Stimulated activated CD4-positive, alpha-beta T cell treated with anti-CD3 and anti-CD28 coated beads, TNF-alpha, amount 100 ng/mL, for 4 hours (primary cell): ENCODE results near the gene DPM2.

Experiments
- DNase-seq, 3 experiments: peaks; one replicate each; pipeline ENCODE4 v3.0.0-alpha.2; 2020; ENCODE audit warnings: low read depth in 3 of 3

Gene DPM2

DNA sequence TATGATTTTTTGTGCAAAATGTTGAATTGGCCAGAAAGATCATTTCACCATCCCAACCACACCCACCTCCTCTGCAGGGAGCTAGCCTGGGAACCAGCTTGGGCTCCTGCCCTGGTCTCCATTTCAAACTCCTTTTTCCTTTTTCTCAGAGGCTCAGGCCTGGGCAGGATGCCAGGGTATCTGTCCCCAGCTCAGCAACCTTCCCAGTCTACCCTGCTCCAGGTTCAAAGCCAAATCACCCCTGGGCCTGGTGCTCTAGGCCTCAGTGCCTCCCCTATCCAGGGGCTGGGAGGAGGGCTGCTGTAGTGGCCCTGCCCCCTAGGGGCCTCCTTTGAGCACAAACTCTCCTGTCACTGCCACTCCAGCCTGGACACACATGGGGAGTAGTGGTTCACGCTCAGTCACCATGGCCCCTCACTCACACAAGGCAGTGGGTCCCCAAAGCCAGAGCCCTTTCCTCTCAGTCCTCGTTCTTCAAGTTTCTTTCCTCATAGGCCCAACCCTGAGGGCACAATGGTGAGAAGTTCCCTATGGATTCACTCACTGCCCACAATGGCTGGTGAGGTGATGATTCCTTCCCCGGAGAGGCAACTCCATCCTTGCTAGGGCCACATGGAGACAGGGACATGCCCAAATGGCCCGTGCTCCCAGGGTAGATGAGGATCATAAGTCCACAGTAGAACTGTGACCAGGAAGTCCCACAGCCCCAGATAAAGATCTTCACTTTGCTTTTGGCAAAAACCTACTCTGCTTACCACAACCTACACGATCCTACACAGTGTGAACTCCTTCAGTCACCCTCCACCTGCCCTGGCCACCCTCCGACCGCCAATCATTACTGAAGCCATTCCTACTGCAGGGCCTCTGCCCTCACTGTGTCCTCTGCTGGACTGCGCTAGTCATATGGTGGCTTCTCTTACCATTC, 19.2 kb downstream of the DPM2 start:
- no peak for DNase-seq

DNA sequence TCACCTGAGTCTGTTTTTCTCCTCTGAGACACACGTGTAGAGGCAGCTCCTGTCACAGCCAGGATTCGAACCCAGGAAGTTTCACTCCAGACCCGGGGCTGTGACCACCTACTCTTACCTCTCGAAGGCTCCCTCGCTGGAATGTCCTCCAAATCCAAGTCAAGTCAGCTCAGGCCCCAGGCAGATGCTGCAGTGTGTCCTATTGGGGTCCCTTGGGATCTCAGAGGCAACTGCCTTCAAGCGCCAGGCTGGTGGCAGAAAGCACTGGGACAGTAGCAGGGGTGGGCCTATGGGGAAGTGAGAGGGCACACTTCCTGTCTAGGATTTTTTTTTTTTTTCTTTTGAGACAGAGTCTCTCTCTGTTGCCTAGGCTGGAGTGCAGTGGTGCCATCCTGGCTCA, 20.1 kb downstream of the DPM2 start:
- no peak for DNase-seq

DNA sequence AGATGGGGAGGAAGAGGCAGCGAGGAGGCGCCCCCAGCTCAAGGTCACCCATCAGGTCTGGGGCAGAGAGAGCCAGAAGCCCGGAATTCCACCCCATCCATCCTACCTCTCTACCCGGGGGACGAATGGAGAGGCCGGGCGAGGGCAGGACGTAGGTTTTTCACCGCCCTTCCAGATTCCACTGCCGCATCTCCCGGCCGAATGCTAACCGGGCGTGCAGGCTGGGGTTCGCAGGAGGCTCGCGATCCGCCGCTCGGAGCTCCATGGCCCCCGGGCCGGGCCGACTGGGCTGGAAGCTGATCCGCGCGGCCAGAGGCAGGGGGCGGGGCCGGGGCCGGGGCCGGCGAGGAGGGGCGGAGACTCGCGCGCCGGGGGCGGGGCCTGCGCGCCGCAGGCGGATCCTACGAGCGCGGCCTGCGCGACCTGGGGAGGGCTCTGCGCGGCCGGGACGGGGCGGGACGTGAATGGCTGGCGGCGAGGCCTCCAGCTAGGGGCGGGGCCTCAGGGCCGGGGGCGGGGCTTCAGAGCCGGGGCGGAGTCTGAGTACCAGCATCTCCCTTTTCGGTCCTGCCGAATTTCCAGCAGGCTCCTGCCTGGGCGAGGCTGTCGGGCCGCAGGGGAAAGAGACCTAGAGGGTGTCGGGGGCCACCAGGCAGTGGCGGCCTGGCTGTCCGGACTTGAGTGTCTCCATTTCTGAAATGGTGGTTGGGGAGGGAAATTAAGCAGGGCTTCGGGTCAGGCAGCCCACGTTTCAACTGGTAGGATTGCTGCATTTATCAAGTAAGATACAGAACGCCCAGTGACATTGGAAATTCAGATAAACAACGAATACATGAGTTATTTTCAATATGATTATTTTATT, 20.7 kb downstream of the DPM2 start, which contains the start of gene ST6GALNAC4:
Gene ST6GALNAC4 (minus strand): TSS at position 322 of the 862 bp plus-strand sequence. CDS start 622 bp downstream, outside the sequence.
- peak; percentile 91 to 97 (median 93) for DNase-seq

DNA sequence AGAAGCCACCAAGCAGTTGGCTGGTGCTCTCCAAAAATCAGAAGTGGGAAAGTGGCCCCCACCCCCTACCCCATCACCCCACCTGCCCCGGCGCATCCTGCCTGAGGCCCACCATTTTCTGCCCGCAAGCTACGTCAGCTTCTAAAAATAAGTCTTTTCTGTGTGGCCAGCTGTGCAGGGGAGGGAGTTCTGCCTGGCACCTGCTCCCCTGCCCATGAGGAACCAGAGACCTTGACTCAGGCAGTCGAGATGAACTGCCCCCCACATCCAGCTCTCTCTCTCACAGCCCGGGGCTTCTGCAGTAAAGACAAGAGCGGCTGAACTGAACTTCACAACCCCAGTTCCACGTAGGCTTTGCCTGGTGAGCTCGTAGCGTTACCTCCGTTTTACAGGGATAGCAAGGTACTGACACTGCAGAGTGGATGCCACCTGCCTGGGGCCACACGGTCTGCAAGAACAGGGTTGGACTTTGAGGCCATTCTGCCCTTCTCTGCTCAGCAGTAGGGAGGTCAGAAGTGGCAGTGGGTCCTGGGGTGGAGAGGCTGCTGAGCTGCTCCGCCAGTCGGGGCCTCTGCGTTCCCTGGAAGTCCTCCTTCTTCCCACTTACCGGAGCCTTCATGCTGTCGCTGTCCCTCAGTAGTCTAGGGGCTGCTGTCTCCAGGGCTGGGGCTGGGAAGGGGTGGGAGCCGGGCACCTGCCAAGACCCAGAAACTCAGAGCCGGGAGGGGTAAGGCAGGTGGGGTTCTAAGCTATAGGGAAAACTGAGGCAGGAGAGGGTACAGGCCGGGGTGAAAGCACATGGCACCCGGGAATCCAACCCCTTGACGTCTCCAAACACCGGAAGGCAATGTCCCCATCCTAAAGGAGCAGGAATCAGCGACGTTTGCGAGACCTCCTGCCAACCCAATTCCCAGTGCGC, 21.6 kb downstream of the DPM2 start:
- no peak for DNase-seq

DNA sequence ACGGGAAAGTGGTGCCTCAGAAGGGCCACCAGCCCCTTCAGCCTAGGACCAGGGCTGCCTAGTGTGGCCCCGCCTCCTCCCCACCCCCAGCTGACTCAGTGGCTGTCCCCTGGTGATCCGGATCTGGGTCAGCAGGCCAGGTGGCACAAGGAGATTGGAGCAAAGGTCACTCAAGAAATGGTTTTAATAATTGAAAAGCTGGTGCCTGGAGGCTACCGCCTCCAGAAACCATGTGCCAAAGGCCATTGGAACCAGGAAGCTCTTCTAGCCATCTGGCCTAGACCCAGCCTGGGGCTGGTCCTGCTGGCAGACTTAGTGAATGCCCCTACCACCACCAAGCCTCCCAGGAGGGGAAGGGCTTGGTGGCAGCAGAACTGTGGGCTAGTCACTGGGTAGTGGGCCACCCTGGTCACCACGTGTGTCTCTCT, 22.3 kb downstream of the DPM2 start:
- no peak for DNase-seq

DNA sequence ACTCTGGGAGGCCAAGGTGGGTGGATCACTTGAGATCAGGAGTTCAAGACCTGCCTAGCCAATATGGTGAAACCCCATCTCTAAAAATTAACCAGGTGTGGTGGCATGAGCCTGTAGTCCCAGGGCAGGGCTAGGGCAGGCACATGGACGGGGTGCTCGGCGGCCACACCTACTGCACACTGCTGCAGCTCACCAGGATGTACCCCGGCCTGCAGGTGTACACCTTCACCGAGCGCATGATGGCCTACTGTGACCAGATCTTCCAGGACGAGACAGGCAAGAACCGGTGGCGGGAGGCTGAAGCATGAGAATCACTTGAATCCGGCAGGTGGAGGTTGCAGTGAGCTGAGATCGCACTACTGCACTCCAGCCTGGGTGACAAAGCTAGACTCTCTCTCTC, 24.0 kb downstream of the DPM2 start:
- no peak for DNase-seq

DNA sequence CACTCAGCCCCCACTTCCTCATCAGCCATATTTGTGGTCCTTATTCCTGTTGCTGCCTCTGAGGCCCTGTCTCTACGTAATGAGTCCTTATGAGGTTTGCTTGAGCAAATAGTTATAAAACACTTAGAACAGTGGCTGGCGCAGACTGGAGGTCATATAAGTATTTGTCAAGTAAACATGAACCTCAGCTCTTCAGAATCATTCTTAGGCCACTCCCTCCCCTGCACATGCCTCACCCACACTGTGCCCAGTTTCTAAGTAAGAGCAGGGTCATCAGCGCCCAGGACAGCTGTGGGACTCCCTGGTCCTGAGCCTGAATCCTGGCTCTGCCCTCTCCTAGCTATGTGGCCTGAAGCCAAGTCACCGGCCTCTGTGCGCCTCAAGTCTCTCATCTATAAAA, 24.8 kb downstream of the DPM2 start:
- DNase-seq = no peak

DNA sequence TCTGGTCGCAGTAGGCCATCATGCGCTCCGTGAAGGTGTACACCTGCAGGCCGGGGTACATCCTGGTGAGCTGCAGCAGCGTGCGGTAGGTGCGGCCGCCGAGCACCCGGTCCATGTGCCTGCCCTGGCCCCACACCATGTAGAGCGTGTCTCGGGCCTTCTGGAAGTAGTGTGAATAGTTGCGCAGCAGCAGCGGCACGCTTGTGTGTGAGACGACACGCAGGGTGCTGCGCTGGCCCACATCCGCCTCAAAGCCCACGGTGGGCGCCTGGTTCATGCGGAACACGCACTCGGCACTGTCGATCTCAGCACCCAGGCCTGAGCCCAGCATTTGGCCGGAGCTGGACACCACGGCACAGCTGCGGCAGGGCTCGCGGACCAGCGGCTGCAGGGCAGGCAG, 25.4 kb downstream of the DPM2 start:
- no peak for DNase-seq

DNA sequence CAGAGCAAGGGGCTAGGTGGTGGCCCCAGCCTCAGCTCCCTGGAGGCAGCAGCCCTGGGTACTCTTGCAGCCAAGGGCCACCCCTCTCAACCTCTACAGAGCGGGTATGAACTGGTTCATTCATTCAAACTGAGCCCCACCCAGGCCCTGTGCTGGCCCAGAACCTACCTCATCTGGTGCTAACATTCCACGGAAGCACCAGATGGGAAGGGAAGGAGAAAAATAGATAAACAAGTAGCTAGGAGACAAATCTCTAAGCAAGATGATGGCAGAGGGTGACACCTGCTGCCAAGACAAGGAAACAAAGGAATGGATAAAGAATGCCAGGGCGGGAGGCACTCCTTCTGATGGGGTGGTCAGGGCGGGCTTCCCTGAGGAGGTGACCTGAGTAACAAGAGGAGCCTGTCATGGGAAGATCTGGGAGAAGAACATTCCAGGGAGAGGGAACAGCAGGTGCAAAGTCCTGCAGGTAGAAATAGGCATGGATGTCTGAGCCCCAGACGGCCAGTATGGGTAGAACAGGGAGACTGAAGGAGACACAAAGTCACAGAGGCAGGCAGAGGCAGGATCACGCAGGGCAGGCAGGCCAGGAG, 26.9 kb downstream of the DPM2 start:
- DNase-seq = no peak

DNA sequence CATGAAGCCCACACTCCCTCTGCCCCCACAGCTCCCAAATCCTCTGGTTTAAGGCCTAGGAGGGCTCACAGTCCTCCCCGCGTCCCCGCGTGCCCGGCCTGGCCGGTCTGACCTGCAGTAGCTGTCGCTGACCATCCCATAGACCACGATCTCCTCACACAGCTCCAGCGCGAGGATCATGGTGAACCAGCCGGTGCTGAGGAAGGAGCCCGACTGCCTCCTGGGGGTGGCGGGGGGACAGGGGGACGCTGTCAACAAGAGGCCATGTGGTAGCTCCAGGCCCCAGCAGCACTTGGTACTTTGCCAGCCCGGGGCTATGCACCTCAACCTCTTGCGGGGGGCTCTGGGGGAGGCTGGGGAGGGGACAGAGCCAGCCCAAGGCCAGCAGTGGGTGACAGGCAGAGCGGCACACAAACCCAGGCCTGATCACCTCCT, 27.8 kb downstream of the DPM2 start:
- DNase-seq = no peak

DNA sequence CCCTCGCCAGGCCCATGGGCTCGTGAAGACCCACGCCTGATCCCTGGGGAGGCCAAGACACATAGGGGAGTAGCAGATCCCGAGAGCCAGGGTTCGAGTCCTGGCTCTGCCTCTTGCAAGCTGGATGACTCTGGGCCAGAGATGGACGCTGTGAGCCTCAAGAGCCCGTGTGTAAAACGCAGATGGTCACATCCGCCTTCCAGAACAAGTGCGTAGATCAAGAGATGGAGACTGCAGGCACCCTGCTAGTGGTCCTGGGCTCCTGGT, 29.1 kb downstream of the DPM2 start:
- DNase-seq = no peak

DNA sequence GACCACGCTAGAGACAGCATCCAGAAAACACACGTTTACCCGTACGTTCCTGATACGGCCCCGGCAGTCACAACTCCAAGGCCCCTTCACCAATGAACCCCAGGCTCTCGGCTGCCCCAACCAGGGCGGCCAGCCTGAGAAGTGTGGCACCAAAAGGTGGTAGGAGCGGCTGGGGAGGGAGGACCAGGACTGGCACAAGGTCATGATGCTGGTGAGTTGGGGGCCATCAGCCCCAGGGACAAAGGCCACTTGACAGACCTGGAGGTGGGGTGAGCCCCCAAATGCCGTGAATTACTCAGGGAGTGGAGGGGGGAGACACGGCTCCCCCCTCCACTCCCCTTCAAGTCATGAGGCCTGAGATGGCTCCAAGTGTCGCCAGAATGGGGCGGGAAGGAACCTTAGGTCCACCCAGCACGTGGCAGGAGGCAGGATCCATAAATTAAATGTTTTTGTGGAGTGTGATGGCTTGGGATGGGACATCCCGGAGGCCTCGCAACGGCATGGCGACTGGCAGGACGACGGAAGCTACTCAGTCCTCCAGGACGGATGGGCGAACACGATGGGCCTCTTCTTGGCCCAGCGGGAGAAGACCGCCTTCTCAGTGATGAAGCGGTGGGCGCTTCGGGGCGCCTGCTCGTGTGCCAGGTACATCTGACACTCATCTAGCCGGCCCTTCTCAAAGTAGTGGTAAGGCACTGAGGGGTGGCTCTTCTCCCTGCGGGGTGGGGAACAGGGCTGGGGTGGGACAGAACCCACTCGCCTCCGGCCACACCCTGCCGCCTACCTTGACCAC, 29.6 kb downstream of the DPM2 start:
- no peak for DNase-seq

DNA sequence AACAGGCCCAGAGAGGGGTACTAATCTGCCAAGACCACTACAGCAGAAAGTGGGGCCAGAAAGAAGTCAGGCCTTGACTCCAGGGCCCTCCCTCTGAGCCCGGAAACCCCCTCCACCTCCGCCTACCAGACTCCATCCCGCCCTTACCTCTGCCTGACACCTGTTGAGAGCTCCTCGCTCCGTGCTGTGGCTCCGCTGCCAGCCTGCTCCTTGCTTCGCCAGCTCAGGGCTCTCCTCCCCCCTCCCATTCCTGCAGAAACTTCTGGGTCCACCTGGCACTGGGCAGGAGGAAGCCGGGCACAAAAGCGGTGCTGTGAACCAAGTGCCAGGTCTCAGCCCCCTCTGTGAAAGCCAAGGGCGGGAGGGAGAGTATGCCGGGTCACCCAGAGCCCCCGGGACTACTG, 31.9 kb downstream of the DPM2 start:
- DNase-seq = peak in 1 of 3 experiments; percentile 37

DNA sequence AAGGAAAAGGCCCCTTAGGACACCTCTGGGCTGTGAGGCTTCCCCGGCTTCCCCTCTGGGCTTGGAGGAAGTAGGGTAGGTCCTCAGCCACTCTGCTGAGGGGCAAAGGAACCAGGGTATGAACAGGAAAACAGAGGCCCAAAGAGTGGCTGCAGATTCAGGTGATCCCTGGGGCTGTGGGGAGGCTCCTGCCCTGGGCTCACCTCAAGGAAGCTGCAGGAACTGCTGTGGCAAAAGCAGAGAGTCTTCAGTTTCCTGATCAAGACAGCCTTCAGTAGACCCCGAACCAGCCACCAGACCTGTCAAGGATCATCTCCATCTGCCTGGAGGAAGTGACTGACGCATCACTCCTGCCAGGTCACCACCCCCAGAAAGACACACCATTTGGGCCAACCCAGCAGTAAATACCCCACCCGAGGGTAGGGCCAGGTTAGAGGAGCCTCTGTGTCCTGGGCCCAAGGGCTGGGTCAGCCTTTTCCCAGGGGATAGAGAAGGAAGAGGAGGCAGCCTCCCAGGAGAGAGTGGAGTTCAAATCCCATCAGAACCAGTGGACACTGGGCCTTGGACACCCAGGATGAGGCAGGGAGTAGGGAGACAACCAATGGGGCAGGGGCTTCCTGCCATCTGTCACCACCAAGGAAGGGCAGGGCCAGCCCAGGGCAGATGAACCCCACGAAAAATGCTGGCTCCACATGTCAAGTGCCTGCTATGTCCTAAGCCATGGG, 32.5 kb downstream of the DPM2 start:
- peak in 1 of 3 experiments; percentile 52 for DNase-seq

DNA sequence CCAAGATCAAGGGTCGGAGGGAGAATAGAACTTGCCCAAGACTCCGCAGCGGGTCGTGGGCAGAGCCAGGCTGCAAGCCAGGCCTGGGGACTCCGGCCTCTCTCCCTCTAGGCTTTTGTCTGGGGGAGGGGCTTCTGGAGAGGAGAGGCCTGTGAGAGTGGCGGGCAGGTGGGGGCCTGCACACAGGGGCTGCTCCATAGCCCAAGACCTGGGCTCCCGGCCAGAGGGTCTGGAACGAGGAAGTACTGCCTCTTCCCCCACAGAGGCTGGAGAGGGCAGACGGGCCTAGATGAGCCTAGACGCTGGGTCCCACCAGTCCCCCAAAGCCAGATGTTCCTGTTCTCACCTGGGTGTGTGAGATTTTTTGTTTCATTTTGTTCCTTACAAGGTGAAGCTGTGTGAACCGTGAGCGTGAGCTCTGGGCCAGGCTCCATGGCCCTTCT, 33.1 kb downstream of the DPM2 start:
- no peak for DNase-seq

DNA sequence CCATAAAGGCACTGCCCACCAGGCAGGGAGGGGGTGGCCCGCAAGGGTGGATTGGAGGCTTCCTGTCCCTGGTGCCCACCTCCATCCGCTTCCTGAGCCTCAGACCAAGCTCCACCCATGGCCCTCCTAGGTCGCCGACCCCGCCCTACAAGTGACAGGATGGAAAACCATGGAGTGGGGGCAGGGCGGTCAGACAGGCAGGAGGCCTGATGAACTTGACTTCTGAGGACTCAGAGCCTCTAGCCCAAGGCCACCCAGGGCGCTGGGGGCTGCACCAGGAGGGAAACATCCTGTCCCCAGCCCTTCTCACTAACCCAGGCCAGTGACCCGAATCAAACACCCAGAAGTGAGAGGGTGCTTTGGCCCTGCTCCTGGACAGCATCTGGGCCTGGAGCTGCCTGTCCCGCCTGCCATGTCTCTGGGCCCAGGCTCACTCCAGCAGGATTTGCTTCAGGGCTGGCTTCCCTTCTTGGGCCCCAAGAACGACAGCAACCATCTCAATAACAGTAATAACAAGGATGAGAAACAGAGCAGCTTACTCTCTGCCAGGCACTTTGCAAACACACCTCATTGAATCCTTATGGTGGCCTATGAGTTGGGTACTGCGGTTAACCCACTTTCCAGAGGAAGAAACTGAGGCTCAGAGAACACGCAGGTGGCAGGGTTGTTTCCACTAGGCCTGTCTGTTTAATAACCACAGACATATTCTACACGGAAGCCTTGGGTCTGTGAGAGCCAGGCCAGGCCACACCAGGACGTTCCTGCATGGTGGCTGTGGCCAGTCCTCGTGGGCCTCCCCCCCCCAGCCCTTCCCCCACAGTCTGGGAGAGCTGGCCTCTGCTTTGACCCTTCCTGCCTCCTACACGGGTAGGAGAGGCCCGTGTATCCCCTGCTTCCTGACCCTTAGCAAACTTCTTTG, 33.8 kb downstream of the DPM2 start:
- DNase-seq = peak in 2 of 3 experiments; percentile 42 to 43

DNA sequence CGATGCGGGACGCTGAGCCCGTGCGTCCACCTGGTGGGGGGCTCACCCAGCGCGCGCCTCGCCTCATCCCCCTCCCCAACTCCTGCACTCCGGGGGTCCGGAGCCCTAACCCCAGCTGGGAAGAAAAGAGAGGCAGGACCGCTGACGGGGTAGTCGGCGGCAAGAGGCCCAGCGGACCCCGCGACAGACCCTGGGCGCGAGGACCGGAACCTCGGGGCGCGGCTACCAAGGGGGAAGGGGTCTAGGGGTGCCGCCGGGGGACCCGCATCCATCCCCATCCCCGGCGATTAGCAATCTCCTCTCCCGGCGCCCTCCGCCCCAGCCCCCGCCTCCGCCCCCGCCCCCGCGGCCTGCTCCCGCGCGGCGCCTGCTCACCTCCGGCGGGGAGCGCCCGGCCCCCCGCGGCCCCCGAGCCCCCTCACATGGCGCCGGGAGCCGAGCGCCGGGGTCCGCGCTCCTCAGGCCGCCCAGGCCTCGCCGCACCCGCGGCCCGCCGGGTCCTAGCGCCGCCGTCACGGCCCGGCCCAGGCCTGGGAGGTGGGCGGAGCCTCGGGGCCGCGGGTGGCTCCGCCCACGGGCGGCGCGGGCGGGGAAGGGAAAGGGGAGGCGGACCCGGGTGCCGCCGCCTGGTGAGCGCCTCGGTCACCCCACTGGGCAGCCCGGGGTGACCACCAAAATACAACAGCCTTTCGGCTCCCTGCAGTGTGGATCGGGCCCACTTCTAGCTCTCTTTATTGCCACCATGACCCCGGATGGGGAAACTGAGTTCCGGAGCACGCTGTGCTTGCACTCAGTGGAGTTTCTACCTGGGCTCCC, 38.3 kb downstream of the DPM2 start, which contains the start of gene ST6GALNAC6:
Gene ST6GALNAC6 (minus strand): TSS at position 476 of the 816 bp plus-strand sequence. CDS start 1,622 bp downstream, outside the sequence.
- peak; percentile 40 to 71 (median 55) for DNase-seq
